PC-9 (cell line): Measurements from ENCODE around the gene CDKN2B-AS1.

Experiments used
- CTCF ChIP-seq: fragments of 200-600 bp; sonication (generic); conservative IDR thresholded peaks from 2 replicates; pipeline ENCODE4 v1.6.1; 2017; ENCODE audit warnings: mixed run types, antibody characterized with exemption, mild to moderate bottlenecking, moderate library complexity
- EZH2 ChIP-seq: fragments of 200-600 bp; sonication (generic); IDR thresholded peaks from 2 replicates; pipeline ENCODE4 v1.8.0; 2017; ENCODE audit warnings: antibody characterized with exemption, low read depth

- TF ChIP-seq CTCF (0 out of 2 replicates have a peak, but pooled peaks have one; percentile 7), EZH2 (no peak)
These were observed 1.6 kb upstream of the CDKN2B-AS1 start for GRCh38 chr9:21993007-21993406.
